WTC11 (cell line): ENCODE results near the gene RAB18.

Source experiments
- CTCF ChIP-seq: fragments of 200-600 bp; IDR thresholded peaks from 2 replicates; pipeline ENCODE4 v1.8.0; 2022; ENCODE audit warnings: antibody characterized with exemption
- TEAD4 ChIP-seq: sonication (generic); formaldehyde crosslinking; IDR thresholded peaks from 2 replicates; pipeline ENCODE4 v1.8.0; 2022; ENCODE audit warnings: mild to moderate bottlenecking, missing genetic modification reagents

- TF ChIP-seq TEAD4 (CRISPR knock-in tag): no peak
- TF ChIP-seq CTCF: no peak
These were observed 14.2 kb downstream of the RAB18 start for GRCh38 chr10:27518261-27518660.
